PC-9 (cell line): ENCODE data around the gene EYA2.

Source experiments
- EZH2 ChIP-seq: fragments of 200-600 bp; sonication (generic); IDR thresholded peaks from 2 replicates; pipeline ENCODE4 v1.8.0; 2017; ENCODE audit warnings: antibody characterized with exemption, low read depth
- TF ChIP-seq, protein P1 (sequence below): fragments of 200-600 bp; sonication (generic); conservative IDR thresholded peaks from 2 replicates; pipeline ENCODE4 v1.6.1; 2017; ENCODE audit warnings: mixed run types, antibody characterized with exemption, mild to moderate bottlenecking, moderate library complexity

DNA sequence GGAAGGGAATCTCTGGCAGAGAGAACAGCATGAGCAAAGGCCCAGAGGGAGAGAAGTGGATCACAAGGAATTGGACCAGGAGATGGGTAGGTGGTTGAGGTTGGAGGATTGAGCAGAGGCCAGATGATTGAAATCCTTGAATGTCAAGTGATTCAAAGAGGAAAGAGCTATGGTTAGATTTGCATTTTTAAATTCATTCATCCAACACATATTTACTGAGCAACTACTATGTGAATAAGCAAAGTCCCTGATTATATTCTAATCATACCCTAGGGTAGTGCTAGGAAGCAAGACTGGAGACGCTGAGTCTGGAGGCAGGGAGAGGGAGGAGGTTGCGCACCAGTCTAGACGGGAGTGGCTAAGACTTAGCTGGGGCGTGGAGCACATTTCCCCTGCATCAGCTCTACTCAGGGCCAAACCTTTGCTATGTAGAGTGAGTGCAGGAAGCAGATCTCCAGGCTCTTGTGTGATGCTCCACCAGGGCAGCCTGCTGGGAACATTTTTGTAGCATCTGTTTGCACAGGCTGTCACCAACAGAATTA lies 40.2 kb downstream of the EYA2 start:
- TF ChIP-seq, protein P1, sequence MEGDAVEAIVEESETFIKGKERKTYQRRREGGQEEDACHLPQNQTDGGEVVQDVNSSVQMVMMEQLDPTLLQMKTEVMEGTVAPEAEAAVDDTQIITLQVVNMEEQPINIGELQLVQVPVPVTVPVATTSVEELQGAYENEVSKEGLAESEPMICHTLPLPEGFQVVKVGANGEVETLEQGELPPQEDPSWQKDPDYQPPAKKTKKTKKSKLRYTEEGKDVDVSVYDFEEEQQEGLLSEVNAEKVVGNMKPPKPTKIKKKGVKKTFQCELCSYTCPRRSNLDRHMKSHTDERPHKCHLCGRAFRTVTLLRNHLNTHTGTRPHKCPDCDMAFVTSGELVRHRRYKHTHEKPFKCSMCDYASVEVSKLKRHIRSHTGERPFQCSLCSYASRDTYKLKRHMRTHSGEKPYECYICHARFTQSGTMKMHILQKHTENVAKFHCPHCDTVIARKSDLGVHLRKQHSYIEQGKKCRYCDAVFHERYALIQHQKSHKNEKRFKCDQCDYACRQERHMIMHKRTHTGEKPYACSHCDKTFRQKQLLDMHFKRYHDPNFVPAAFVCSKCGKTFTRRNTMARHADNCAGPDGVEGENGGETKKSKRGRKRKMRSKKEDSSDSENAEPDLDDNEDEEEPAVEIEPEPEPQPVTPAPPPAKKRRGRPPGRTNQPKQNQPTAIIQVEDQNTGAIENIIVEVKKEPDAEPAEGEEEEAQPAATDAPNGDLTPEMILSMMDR, result no peak
- TF ChIP-seq EZH2, result no peak
